SIG-M5 treated with dmso at 0.1 percent for 504 hours (cell line): ENCODE results near the gene ACSS2.
"Not testable (repeated sequence)": the region's sequence is repeated elsewhere in the genome, so short reads cannot be mapped to it uniquely, and the experiment has no call there.

Source experiments
- DNase-seq: peaks from one replicate; lab custom pipeline; 2025; ENCODE audit not compliant: unreplicated experiment; lab: John Stamatoyannopoulos, UW

The ACSS2 gene

DNA sequence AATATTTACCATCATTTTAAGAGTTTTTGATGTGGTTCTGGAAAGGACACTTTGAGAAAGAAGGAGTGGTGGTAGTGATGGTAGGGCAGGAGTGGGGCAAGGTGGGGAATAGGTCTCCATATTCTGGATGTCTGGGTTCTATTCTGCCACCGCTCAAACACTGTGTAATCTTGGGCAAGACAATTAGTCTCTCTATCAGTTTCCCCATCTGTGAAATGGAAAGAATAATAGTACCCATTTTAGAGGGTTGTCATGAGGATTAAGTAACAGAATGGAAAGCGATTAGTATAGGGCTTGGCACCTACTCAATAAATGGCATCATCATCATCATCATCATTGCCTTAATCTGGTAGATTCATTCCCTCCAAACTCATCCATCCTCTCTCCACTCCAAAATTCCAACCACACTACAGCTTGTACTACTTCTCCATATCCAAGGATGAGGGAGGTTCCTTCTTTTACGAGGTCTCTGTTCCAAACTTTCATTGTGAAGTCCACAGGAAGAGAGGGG, 2.8 kb upstream of the ACSS2 start:
- DNase-seq: no peak

GRCh38 chr20:34874094-34874654, 2.2 kb upstream of the ACSS2 start:
- DNase-seq: peak; percentile 91

DNA sequence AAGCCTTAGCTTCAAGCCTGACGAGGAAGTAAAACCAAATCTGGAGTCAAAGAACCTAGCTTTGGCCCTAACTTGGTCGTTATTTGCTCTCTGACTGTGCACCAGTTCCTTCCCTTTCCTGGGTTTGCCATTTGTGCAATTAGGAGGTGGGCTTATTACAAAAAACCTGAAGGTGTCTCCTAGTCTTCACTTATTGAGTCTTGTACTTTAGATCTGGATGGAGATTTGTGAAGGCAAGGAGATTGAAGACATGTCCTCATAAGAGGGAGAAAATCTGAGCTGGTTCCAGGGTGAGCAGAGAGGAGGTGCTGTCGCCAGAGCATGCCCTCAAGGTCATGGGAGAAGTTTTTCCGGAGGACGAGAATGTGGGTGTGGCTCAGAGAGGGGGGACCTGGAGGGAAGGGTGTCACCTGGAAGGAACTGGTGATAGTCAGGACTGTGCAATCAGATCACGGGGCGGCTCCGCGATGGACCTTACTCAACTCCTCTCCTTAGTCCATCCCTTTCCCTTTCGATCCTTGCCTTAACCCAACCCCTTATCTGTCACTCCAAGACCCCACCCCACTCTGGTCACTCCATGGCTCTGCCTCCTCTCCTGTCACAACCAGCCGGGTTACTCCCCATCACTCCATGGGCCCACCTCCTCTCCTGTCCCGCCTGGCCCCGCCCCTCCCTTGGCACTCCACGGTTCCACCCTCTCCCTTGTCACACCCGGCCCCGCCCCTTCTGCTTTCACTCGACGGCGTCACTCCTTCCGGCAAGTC, 588 bp upstream of the ACSS2 start:
- peak; percentile 99 for DNase-seq

DNA sequence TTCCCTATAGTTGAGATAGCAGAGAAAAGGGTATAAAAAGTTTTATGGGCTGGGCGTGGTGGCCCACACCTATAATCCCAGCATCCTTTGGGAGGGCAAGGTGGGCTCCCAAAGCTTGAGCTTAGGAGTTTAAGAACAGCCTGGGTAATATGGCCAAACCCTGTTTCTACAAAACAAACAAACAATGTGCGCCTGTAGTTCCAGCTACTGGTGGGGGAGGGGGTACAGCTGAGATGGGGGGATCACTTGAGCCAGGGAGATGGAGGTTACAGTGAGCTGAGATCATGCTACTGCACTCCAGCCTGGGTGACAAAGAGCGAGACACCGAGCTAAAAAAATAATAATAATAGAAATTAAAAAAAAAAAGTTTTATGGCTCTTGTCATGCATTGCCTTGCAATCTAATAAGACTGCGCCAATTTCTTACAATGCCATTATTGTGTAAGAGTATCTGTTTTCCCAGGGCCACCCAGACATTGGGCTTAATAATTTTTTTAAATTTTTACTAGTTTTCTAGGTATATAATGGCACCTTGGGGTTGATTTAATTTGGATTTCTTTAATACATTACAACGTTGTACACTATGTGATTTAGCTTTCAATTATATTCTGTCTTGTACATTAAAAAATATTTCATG, 3.9 kb downstream of the ACSS2 start:
- no peak for DNase-seq

- not testable (repeated sequence) for DNase-seq
Measured at GRCh38 chr20:34880971-34881370, 4.6 kb downstream of the ACSS2 start.

- no peak for DNase-seq
Measured at GRCh38 chr20:34881689-34882088, 5.3 kb downstream of the ACSS2 start.

DNA sequence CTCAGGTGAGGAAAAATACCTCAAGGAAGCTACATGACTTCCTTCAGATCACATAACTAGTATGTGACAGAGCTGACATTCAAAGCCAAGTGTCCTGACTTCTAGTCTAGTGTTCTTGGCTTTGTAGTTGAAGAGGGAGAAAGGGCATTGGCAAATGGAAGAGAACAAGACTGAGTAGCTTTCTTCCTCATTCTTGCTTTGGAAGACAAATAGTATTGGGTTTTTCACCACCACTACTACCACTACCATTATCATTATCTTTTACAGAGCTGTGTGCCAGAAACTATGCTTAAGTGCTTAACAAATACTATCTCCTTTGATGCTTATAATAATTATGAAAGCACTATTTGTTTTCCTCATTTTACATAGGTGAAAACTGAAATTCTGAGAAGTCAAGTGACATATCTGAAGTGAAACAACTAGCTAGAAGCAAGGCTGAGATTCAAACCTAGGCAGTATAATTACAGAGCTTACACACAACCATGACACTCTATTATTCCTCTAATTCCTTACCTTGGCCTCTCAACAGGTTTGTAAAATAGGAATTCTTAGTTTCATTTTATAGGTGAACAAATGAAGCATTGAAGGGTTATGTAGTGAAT, 6.8 kb downstream of the ACSS2 start:
- DNase-seq: no peak

DNA sequence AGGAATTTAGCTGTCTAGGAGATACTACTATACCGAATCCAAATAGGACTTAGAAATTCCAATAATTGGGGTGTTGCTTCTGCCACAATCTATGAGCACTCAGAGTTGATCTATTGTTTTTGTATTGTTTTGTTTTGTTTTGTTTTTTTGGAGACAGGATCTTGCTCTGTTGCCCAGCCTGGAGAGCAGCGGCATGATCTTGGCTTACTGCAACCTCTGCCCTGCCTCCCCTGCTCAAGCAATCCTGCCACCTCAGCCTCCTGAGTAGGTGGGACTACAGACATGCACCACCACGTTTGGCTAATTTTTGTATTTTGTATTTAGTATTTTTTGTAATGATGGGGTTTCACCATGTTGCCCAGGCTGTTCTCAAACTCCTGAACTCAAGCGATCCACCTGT, 7.4 kb downstream of the ACSS2 start:
- no peak for DNase-seq

GRCh38 chr20:34884260-34884659, 7.8 kb downstream of the ACSS2 start:
- DNase-seq: no peak

GRCh38 chr20:34886122-34886521, 9.7 kb downstream of the ACSS2 start:
- DNase-seq: no peak

GRCh38 chr20:34887023-34887422, 10.6 kb downstream of the ACSS2 start:
- no peak for DNase-seq

DNA sequence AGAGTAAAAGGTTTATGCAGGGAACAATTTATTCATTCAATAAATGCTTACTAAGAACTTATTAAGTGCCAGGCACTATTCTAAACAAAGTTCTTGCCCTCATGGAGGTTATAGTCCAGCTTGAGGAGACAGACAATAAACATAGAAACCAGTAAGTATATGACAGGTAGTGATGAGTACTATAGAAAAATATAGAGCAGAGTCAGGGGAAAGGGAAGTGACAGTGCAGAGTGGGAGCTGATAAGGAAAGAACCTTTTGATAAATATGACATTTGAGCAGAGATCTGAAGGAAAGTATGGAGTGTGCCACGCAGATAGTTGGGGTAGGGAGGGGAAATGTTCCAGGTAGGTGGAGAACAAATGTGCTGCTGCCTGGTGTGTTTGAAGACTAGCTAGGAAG, 12.1 kb downstream of the ACSS2 start:
- DNase-seq: no peak

- peak; percentile 93 for DNase-seq
Measured at GRCh38 chr20:34891166-34892062, 15.0 kb downstream of the ACSS2 start.

GRCh38 chr20:34892671-34893070, 16.3 kb downstream of the ACSS2 start:
- DNase-seq: no peak

- DNase-seq: no peak
Measured at GRCh38 chr20:34894723-34895122, 18.3 kb downstream of the ACSS2 start.

DNA sequence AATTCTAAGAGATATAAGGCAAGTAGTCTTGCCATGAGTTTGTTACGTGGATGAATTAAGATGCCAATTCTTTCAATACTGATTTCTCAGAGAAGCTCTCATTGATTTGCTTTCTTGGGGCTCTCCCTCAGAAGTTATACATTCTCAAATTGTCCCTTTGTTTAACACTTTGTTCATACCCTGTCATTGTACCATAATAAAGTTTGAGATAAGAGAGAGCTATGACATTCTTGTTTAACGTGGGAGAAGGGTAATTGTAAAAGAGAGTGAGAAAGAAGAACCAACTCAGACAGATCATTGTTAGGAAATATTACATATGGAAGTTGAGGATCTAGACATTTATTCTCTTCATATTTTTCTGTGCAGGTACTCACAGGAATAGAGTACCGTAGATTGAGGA, 19.1 kb downstream of the ACSS2 start:
- DNase-seq: no peak

DNA sequence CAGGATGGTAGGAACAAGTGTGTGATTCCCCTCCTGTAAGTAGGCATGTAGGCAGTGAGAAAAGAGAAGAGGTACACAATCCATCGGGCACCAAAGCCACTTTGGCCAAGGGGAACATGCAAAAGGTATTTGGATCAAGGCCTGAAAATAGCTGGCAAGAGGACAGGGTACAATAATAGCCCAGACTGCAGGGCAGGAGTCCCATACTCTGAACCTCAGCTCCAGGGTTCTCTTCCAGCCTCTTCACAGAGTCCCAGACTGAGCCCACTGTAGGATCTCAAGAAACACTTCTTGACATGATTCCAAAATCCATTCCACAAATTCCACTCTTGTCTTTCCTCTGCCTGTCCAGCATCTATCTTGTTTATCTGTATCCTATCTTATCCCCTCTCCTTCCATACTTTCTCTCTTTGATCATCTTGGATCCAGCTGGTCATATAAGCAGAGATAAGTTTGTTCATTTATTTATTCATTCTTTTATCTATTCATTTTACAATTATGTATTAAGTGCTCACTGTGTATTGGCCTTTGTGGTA, 19.7 kb downstream of the ACSS2 start:
- no peak for DNase-seq

- DNase-seq: not testable (repeated sequence)
Measured at GRCh38 chr20:34898129-34898528, 21.7 kb downstream of the ACSS2 start.

DNA sequence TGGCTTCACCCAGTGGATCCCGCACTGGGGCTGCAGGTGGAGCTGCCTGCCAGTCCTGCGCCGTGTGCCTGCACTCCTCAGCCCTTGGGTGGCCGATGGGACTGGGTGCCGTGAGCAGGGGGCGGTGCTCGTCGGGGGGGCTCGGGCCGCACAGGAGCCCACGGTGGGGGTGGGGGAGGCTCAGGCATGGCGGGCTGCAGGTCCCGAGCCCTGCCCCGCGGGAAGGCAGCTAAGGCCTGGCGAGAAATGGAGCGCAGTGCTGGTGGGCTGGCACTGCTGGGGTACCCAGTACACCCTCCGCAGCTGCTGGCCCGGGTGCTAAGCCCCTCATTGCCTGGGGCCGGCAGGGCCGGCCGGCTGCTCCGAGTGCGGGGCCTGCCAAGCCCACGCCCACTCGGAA, 22.3 kb downstream of the ACSS2 start:
- not testable (repeated sequence) for DNase-seq

GRCh38 chr20:34904202-34904621, 27.8 kb downstream of the ACSS2 start:
- DNase-seq: peak; percentile 33
